Measurements from ENCODE around the gene PRSS38. TPM values are rescaled to one million over a fixed set of nuclear protein-coding genes. Genes with fewer than 3 reads are reported as not detected.
A peak's percentile ranks its signal among the peaks of the same experiment; 100 is the strongest.

Gene PRSS38
- total RNA-seq, 2 experiments from 2014 or later = not detected

GRCh38 chr1:227773558-227773957 is 41.9 kb upstream of the PRSS38 start:
- H3K9me3 Mint-ChIP-seq = no peaks in the 10 kb centered on the region

GRCh38 chr1:227774051-227774731 is 41.3 kb upstream of the PRSS38 start:
- H3K4me1 Mint-ChIP-seq = peaks cover 38% of the 10 kb centered on the region
- DNase-seq = peak; percentile 63
- peaks cover 25% of the 10 kb centered on the region for H3K36me3 Mint-ChIP-seq (ENCODE audit: low read depth)
- H3K27ac Mint-ChIP-seq = peak overlapping the region; percentile 86
- H3K9me3 Mint-ChIP-seq = no peaks in the 10 kb centered on the region
- no peak overlapping the region for H3K4me3 Mint-ChIP-seq
- POLR2A ChIA-PET = interaction anchor here (1.1 kb wide), 1 partner anchor 8 kb away, joined by 3 read pairs; no protein-coding TSS in a partner anchor
- CTCF ChIA-PET = interaction anchor here (0.5 to 2.1 kb wide), 4 partner anchors 8 to 187 kb away, joined by 3 to 7 read pairs (median 3); no protein-coding TSS in a partner anchor
- H3K27me3 Mint-ChIP-seq = no peaks in the 10 kb centered on the region

More at GRCh38 chr1:227773558-227773957, 41.9 kb upstream of the PRSS38 start:
- no peak for DNase-seq
- Mint-ChIP-seq H3K27me3 (no peaks in the 10 kb centered on the region), H3K4me3 (no peak overlapping the region), H3K4me1 (peaks cover 40% of the 10 kb centered on the region), H3K36me3 (ENCODE audit: low read depth) (peaks cover 32% of the 10 kb centered on the region), H3K27ac (peak overlapping the region; percentile 86)
- ChIA-PET CTCF (interaction anchor here (1.2 to 1.3 kb wide), 2 partner anchors 10 to 180 kb away, joined by 3 read pairs; no protein-coding TSS in a partner anchor), POLR2A (no interaction called here)

GRCh38 chr1:227774821-227775661 is 40.4 kb upstream of the PRSS38 start:
- Mint-ChIP-seq H3K27ac (no peak overlapping the region), H3K4me1 (peaks cover 38% of the 10 kb centered on the region), H3K27me3 (no peaks in the 10 kb centered on the region), H3K9me3 (no peaks in the 10 kb centered on the region), H3K4me3 (no peak overlapping the region), H3K36me3 (ENCODE audit: low read depth) (peaks cover 23% of the 10 kb centered on the region)
- no peak for DNase-seq
- CTCF ChIA-PET = interaction anchor here (1.3 to 2.1 kb wide), 4 partner anchors 9 to 179 kb away, joined by 3 to 7 read pairs (median 4); no protein-coding TSS in a partner anchor
- POLR2A ChIA-PET = interaction anchor here (1.1 kb wide), 1 partner anchor 9 kb away, joined by 3 read pairs; no protein-coding TSS in a partner anchor

- Mint-ChIP-seq H3K4me1 (peaks cover 38% of the 10 kb centered on the region), H3K36me3 (ENCODE audit: low read depth) (peaks cover 18% of the 10 kb centered on the region), H3K27me3 (no peaks in the 10 kb centered on the region), H3K4me3 (no peak overlapping the region), H3K27ac (no peak overlapping the region), H3K9me3 (no peaks in the 10 kb centered on the region)
- CTCF ChIA-PET = interaction anchor here (1.6 to 2.1 kb wide), 2 partner anchors 10 to 13 kb away, joined by 6 to 7 read pairs; no protein-coding TSS in a partner anchor
- no peak for DNase-seq
- POLR2A ChIA-PET = no interaction called here
Measured at GRCh38 chr1:227775841-227776240, 39.6 kb upstream of the PRSS38 start.

- POLR2A ChIA-PET = no interaction called here
- Mint-ChIP-seq H3K27me3 (no peaks in the 10 kb centered on the region), H3K36me3 (ENCODE audit: low read depth) (peaks cover 18% of the 10 kb centered on the region), H3K4me1 (peaks cover 36% of the 10 kb centered on the region), H3K27ac (no peak overlapping the region), H3K4me3 (no peak overlapping the region), H3K9me3 (no peaks in the 10 kb centered on the region)
- CTCF ChIA-PET = interaction anchor here (1.6 to 2.1 kb wide), 2 partner anchors 10 to 13 kb away, joined by 6 to 7 read pairs; no protein-coding TSS in a partner anchor
- no peak for DNase-seq
Measured at GRCh38 chr1:227776331-227776771, 39.1 kb upstream of the PRSS38 start.

- Mint-ChIP-seq H3K27ac (no peak overlapping the region), H3K4me1 (peaks cover 32% of the 10 kb centered on the region), H3K9me3 (no peaks in the 10 kb centered on the region), H3K27me3 (no peaks in the 10 kb centered on the region), H3K4me3 (no peak overlapping the region), H3K36me3 (ENCODE audit: low read depth) (peaks cover 20% of the 10 kb centered on the region)
- ChIA-PET POLR2A (no interaction called here), CTCF (interaction anchor here (0.6 kb wide), 1 partner anchor 200 kb away, joined by 3 read pairs; no protein-coding TSS in a partner anchor)
- no peak for DNase-seq
Measured at GRCh38 chr1:227777156-227777555, 38.3 kb upstream of the PRSS38 start.

- DNase-seq = no peak
- Mint-ChIP-seq H3K27me3 (no peaks in the 10 kb centered on the region), H3K4me3 (no peak overlapping the region), H3K9me3 (no peaks in the 10 kb centered on the region), H3K4me1 (peaks cover 27% of the 10 kb centered on the region), H3K27ac (no peak overlapping the region), H3K36me3 (ENCODE audit: low read depth) (peaks cover 20% of the 10 kb centered on the region)
- ChIA-PET POLR2A (no interaction called here), CTCF (interaction anchor here (0.6 kb wide), 1 partner anchor 201 kb away, joined by 3 read pairs; no protein-coding TSS in a partner anchor)
Measured at GRCh38 chr1:227777646-227778045, 37.8 kb upstream of the PRSS38 start.

- Mint-ChIP-seq H3K4me1 (peaks cover 21% of the 10 kb centered on the region), H3K27me3 (no peaks in the 10 kb centered on the region), H3K36me3 (ENCODE audit: low read depth) (peaks cover 20% of the 10 kb centered on the region), H3K27ac (no peak overlapping the region), H3K9me3 (no peaks in the 10 kb centered on the region), H3K4me3 (no peak overlapping the region)
- DNase-seq = no peak
- ChIA-PET POLR2A (no interaction called here), CTCF (interaction anchor here (1.2 to 2.3 kb wide), 3 partner anchors 12 to 167 kb away, joined by 3 to 8 read pairs (median 3); no protein-coding TSS in a partner anchor)
Measured at GRCh38 chr1:227778401-227778947, 37.0 kb upstream of the PRSS38 start.

- no peak overlapping the region for H3K27ac Mint-ChIP-seq
- no peak overlapping the region for H3K4me3 Mint-ChIP-seq
- CTCF ChIA-PET = interaction anchor here (1.2 to 2.3 kb wide), 3 partner anchors 13 to 166 kb away, joined by 3 to 8 read pairs (median 3); no protein-coding TSS in a partner anchor
- peaks cover 15% of the 10 kb centered on the region for H3K4me1 Mint-ChIP-seq
- DNase-seq = no peak
- POLR2A ChIA-PET = no interaction called here
- no peaks in the 10 kb centered on the region for H3K9me3 Mint-ChIP-seq
- H3K27me3 Mint-ChIP-seq = no peaks in the 10 kb centered on the region
- H3K36me3 Mint-ChIP-seq (ENCODE audit: low read depth) = peaks cover 15% of the 10 kb centered on the region
Measured at GRCh38 chr1:227779021-227779441, 36.4 kb upstream of the PRSS38 start.

GRCh38 chr1:227779685-227780084 is 35.8 kb upstream of the PRSS38 start:
- H3K9me3 Mint-ChIP-seq = no peaks in the 10 kb centered on the region
- no peak for DNase-seq
- POLR2A ChIA-PET = no interaction called here
- peaks cover 10% of the 10 kb centered on the region for H3K36me3 Mint-ChIP-seq (ENCODE audit: low read depth)
- no peak overlapping the region for H3K4me3 Mint-ChIP-seq
- CTCF ChIA-PET = interaction anchor here (1.2 to 2.3 kb wide), 3 partner anchors 14 to 166 kb away, joined by 3 to 8 read pairs (median 3); no protein-coding TSS in a partner anchor
- H3K27me3 Mint-ChIP-seq = no peaks in the 10 kb centered on the region
- peaks cover 8% of the 10 kb centered on the region for H3K4me1 Mint-ChIP-seq
- H3K27ac Mint-ChIP-seq = no peak overlapping the region

GRCh38 chr1:227780101-227781044 is 35.1 kb upstream of the PRSS38 start:
- H3K27me3 Mint-ChIP-seq = no peaks in the 10 kb centered on the region
- no peak overlapping the region for H3K27ac Mint-ChIP-seq
- H3K4me3 Mint-ChIP-seq = no peak overlapping the region
- H3K4me1 Mint-ChIP-seq = peaks cover 2% of the 10 kb centered on the region
- CTCF ChIA-PET = interaction anchor here (1.3 to 2.3 kb wide), 2 partner anchors 14 kb away, joined by 4 to 8 read pairs; no protein-coding TSS in a partner anchor
- POLR2A ChIA-PET = no interaction called here
- DNase-seq = no peak
- peaks cover 10% of the 10 kb centered on the region for H3K36me3 Mint-ChIP-seq (ENCODE audit: low read depth)
- H3K9me3 Mint-ChIP-seq = no peaks in the 10 kb centered on the region
